Sigmoid colon (tissue), 7 donors: ENCODE measurements around the gene SNTG2. TPM values are rescaled to one million over a fixed set of nuclear protein-coding genes. Genes with fewer than 3 reads are reported as not detected.

ENCODE experiments used
- DNase-seq: peaks from one replicate; pipeline ENCODE4 v3.0.0-alpha.2; 2019
- H3K27ac ChIP-seq, 4 donors: fragments of 200-600 bp; sonication (generic); one replicate each; pipeline ENCODE4 v1.5.1; 2016 to 2019; ENCODE audit warnings: mild to moderate bottlenecking in 1 of 4
- H3K27me3 ChIP-seq, 3 donors: fragments of 200-600 bp; sonication (generic); one replicate each; pipeline ENCODE4 v1.5.1; 2019; ENCODE audit warnings: mild to moderate bottlenecking in 1 of 3
- H3K36me3 ChIP-seq, 4 donors: fragments of 200-600 bp; sonication (generic); one replicate each; pipeline ENCODE4 v1.5.1; 2016 to 2019
- H3K4me1 ChIP-seq, 4 donors: fragments of 200-600 bp; sonication (generic); one replicate each; pipeline ENCODE4 v1.5.1; 2017 to 2019
- H3K4me3 ChIP-seq, 4 donors: fragments of 200-600 bp; sonication (generic); one replicate each; pipeline ENCODE4 v1.5.1; 2017 to 2019; ENCODE audit warnings: mild to moderate bottlenecking in 2 of 4, moderate library complexity in 1 of 4
- H3K9me3 ChIP-seq, 4 donors: fragments of 200-600 bp in 3 of 4; sonication (generic) in 3 of 4; one replicate each; pipeline versions ENCODE4 v1.5.1 to v1.6.1; 2013 to 2019
- EP300 ChIP-seq, 4 donors: sonication (generic); formaldehyde crosslinking; IDR thresholded peaks; one replicate each; pipeline ENCODE4 v1.6.1; 2017; ENCODE audit warnings: antibody characterized with exemption in 4 of 4
- POLR2A ChIP-seq, 2 donors: fragments of 450-650 bp; IDR thresholded peaks; one replicate each; pipeline ENCODE4 v1.6.1; 2016; ENCODE audit warnings: antibody characterized with exemption in 2 of 2, mild to moderate bottlenecking in 2 of 2, moderate library complexity in 2 of 2
- POLR2AphosphoS5 ChIP-seq, 4 donors: sonication (generic); formaldehyde crosslinking; IDR thresholded peaks; one replicate each; pipeline ENCODE4 v1.6.1; 2017; ENCODE audit warnings: antibody characterized with exemption in 4 of 4
- WGBS, 2 donors: extraction: QIAGEN DNeasy Blood & Tissue Kit; methylation state at CpG; one replicate each; pipeline ENCODE4 v1.1.7; 2013; 5-methylcytosine and 5-hydroxymethylcytosine counted together
- intact Hi-C: fragments of 100-400 bp; cut with DNase I; formaldehyde crosslinking; loops from one replicate; pipeline ENCODE4 v1.15.1; 2023
- polyA plus RNA-seq, 3 donors: library from polyadenylated mRNA; stranded (reverse); fragments of 200-250 nt; gene quantifications; one replicate each; pipeline ENCODE4 v1.2.3, GENCODE V29; 2013
- total RNA-seq, 4 donors: library from RNA; depleted of rRNA; stranded (reverse); fragments of >200 nt; gene quantifications; one replicate each; pipeline ENCODE4 v1.1.0, GENCODE V29; 2016
- TF ChIP-seq, protein P1 (sequence below), 4 experiments: fragments of 450-650 bp in 3 of 4; fragments of 200-600 bp in 1 of 4; IDR thresholded peaks; one replicate each; pipeline ENCODE4 v1.5.1; 2016 to 2019; ENCODE audit warnings: antibody characterized with exemption in 4 of 4, mild to moderate bottlenecking in 3 of 4, moderate library complexity in 2 of 4
- donor health status: healthy with polysubstance abuse.
- donor health status: Bipolar disorder and iron deficiency.
- donor health status: healthy.

SNTG2 gene
- total and polyA plus RNA-seq, 7 donors, result 0.60 to 5.2 (median 1.9) TPM; not detected in 1

DNA sequence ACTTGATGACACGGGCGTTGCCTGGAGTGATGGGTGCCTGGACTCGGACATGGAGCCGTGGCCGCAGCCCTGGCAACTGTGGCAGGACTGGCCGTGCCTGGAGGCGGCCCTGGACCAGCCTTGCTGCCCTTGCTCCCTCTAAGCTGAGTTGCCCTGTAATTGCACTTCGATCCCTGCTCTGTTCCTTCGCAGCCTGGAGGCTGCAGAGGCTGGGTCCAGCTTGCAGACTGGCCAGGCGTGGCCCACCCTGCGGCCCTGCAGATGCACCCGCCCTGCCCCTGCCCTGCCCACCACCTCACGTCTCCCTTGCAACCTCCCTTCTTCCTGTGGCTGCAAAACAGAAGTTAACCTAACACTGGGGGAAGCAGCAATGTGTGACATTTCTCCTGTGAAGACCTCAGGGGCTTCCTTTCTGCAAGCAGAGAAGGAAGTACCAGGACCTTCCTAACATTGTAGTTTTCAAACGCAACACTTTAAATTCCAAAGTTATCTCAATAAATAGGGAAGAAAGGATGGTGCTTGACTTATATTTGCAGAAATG lies 288.0 kb downstream of the SNTG2 start:
- Histone ChIP-seq H3K27me3 (peaks cover 0 to 6% (median 0%) of the 10 kb centered on the region in 3 donors), H3K9me3 (no peaks in the 10 kb centered on the region), H3K4me1 (no peaks in the 10 kb centered on the region), H3K4me3 (no peak overlapping the region), H3K27ac (no peak overlapping the region), H3K36me3 (no peaks in the 10 kb centered on the region)
- intact Hi-C loops, result no loop called here
- no peak for DNase-seq
- TF ChIP-seq, protein P1, sequence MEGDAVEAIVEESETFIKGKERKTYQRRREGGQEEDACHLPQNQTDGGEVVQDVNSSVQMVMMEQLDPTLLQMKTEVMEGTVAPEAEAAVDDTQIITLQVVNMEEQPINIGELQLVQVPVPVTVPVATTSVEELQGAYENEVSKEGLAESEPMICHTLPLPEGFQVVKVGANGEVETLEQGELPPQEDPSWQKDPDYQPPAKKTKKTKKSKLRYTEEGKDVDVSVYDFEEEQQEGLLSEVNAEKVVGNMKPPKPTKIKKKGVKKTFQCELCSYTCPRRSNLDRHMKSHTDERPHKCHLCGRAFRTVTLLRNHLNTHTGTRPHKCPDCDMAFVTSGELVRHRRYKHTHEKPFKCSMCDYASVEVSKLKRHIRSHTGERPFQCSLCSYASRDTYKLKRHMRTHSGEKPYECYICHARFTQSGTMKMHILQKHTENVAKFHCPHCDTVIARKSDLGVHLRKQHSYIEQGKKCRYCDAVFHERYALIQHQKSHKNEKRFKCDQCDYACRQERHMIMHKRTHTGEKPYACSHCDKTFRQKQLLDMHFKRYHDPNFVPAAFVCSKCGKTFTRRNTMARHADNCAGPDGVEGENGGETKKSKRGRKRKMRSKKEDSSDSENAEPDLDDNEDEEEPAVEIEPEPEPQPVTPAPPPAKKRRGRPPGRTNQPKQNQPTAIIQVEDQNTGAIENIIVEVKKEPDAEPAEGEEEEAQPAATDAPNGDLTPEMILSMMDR (IDR thresholded peaks at IDR 0.05), result no peak
- no peak for TF ChIP-seq POLR2AphosphoS5 (IDR thresholded peaks at IDR 0.05)
- WGBS, 2 donors, result 64 to 66% methylated on average over 14 of the region's 14 CpGs

DNA sequence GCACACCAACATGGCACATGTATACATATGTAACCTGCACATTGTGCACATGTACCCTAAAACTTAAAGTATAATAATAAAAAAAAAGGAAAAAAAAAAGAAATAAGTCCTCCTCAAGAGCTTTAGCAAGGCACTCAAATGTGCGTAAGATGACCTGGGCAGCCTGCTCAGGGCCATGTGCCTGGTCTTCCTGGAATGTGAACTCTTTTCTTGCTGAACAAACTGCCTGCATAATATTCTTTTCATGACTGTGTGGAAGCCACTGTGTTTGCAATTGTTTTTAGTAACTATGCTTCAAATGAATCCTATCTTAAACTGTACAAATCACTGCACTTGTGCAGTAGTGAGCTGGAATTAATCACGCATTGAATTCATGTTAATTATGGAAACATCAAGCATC lies 294.5 kb downstream of the SNTG2 start:
- no peaks in the 10 kb centered on the region for H3K36me3 ChIP-seq
- H3K9me3 ChIP-seq, result no peaks in the 10 kb centered on the region
- intact Hi-C loops, result no loop called here
- TF ChIP-seq EP300 (IDR thresholded peaks at IDR 0.05), result no peak
- no peak for TF ChIP-seq POLR2A (IDR thresholded peaks at IDR 0.05)
- TF ChIP-seq, protein P1 (IDR thresholded peaks at IDR 0.05), result no peak
- TF ChIP-seq POLR2AphosphoS5 (IDR thresholded peaks at IDR 0.05), result no peak
- H3K27ac ChIP-seq, result no peak overlapping the region
- no peak overlapping the region for H3K4me3 ChIP-seq
- no peaks in the 10 kb centered on the region for H3K4me1 ChIP-seq
- peaks cover 0 to 11% (median 0%) of the 10 kb centered on the region in 3 donors for H3K27me3 ChIP-seq
- no peak for DNase-seq
- 80 to 89% methylated on average over 2 of the region's 2 CpGs for WGBS, 2 donors

DNA sequence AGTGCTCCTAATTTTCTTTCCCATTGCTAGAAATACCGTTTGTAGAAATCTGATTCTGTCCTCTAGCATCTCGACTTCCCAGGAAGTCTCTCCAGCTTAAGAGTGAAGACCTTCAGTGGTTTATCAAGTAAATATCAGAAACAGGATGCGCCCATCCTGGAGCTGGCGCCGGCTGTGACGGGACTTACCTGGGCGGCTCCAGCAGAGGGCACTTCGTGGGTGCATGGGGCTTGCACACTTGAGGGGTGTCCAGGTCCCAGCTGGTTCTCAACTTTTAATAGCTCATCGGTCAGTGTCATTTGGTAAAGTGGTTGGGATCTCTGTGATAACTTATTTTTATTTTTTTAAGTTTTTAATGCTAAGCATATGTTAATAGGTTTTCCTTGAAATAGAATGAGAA lies 295.6 kb downstream of the SNTG2 start:
- peaks cover 0 to 11% (median 0%) of the 10 kb centered on the region in 3 donors for H3K27me3 ChIP-seq
- H3K27ac ChIP-seq, result no peak overlapping the region
- WGBS, 2 donors, result 71 to 81% methylated on average over 9 of the region's 9 CpGs
- no peaks in the 10 kb centered on the region for H3K4me1 ChIP-seq
- no peaks in the 10 kb centered on the region for H3K36me3 ChIP-seq
- H3K4me3 ChIP-seq, result no peak overlapping the region
- TF ChIP-seq, protein P1 (IDR thresholded peaks at IDR 0.05), result no peak
- TF ChIP-seq EP300 (IDR thresholded peaks at IDR 0.05) (no peak), POLR2A (IDR thresholded peaks at IDR 0.05) (no peak), POLR2AphosphoS5 (IDR thresholded peaks at IDR 0.05) (no peak)
- intact Hi-C loops, result no loop called here
- DNase-seq, result no peak
- H3K9me3 ChIP-seq, result no peaks in the 10 kb centered on the region

DNA sequence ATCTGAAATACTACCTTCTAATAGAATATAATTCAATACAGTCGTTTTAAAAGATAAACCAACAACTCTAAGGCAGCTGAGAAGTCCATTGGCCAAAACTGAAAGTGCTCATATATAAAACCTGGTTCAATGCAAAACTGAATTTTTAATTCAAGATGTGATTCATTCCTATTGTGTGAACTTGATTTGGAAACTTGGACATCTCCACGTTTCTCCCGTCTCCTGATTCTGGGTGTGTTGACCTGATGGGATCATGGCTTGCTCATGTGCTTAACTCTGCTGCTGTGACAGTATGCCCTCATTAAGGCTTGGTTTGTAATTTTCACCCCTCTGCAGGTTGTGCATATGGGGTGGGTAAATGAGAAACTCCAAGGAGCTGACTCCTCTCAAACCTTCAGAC lies 296.3 kb downstream of the SNTG2 start:
- 64 to 70% methylated on average over 3 of the region's 3 CpGs for WGBS, 2 donors

More for the DNA sequence above, 296.3 kb downstream of the SNTG2 start:
- H3K36me3 ChIP-seq, result no peaks in the 10 kb centered on the region
- no peaks in the 10 kb centered on the region for H3K4me1 ChIP-seq
- TF ChIP-seq EP300 (IDR thresholded peaks at IDR 0.05), result no peak
- TF ChIP-seq POLR2A (IDR thresholded peaks at IDR 0.05), result no peak
- no peak for TF ChIP-seq POLR2AphosphoS5 (IDR thresholded peaks at IDR 0.05)
- TF ChIP-seq, protein P1 (IDR thresholded peaks at IDR 0.05), result no peak
- no peak overlapping the region for H3K4me3 ChIP-seq
- H3K27me3 ChIP-seq, result peaks cover 0 to 11% (median 0%) of the 10 kb centered on the region in 3 donors
- no peak overlapping the region for H3K27ac ChIP-seq
- intact Hi-C loops, result no loop called here
- DNase-seq, result no peak
- H3K9me3 ChIP-seq, result no peaks in the 10 kb centered on the region
